ENCODE results near the gene ZNF841. TPM values are rescaled to one million over a fixed set of nuclear protein-coding genes. Genes with fewer than 3 reads are reported as not detected.
"Not testable (repeated sequence)": the region's sequence is repeated elsewhere in the genome, so short reads cannot be mapped to it uniquely, and the experiment has no call there.

The ZNF841 gene
- total RNA-seq, 1 donor from 2014 or later: 8.5 TPM

DNA sequence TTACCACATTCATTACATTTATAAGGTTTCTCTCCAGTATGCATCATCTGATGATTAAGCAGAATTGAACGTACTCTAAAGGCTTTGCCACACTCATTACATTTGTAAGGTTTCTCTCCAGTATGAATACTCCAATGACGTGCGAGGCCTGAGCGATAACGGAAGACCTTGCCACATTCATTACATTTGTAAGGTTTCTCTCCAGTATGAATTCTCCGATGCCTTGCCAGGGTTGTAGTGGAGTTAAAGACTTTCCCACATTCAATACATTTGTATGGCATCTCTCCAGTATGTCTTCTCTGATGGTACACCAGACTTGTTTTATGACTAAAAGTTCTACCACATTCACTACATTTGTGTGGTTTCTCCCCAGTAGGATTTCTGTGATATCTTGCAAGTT is 30.2 kb downstream of the ZNF841 start:
- DNase-seq: no peak
- intact Hi-C loops (cut with micrococcal nuclease): no loop called here
- Histone ChIP-seq H3K9me3 (replicated peaks) (peaks cover 100% of the 10 kb centered on the region), H3K27ac (replicated peaks) (no peak overlapping the region), H3K27me3 (ENCODE audit: low read depth) (no peaks in the 10 kb centered on the region), H3K4me1 (no peaks in the 10 kb centered on the region), H3K36me3 (peaks cover 96% of the 10 kb centered on the region), H3K4me3 (no peak overlapping the region)
- TF ChIP-seq CTCF (IDR thresholded peaks at IDR 0.05; ENCODE audit: borderline replicate concordance): no peak

GRCh38 chr19:52056480-52056879 is 39.1 kb downstream of the ZNF841 start:
- Histone ChIP-seq H3K36me3 (peaks cover 47% of the 10 kb centered on the region), H3K9me3 (replicated peaks) (peaks cover 98% of the 10 kb centered on the region)
- H3K4me1 ChIP-seq; DNase-seq; intact Hi-C loops (cut with micrococcal nuclease); H3K27me3 ChIP-seq (ENCODE audit: low read depth); H3K4me3 ChIP-seq; H3K27ac ChIP-seq (replicated peaks): not testable (repeated sequence)

- peaks cover 25% of the 10 kb centered on the region for H3K36me3 ChIP-seq
- H3K4me3 ChIP-seq; intact Hi-C loops (cut with micrococcal nuclease); H3K27ac ChIP-seq (replicated peaks); DNase-seq; H3K27me3 ChIP-seq (ENCODE audit: low read depth): not testable (repeated sequence)
- H3K9me3 ChIP-seq (replicated peaks): peaks cover 52% of the 10 kb centered on the region
- peaks cover 20% of the 10 kb centered on the region for H3K4me1 ChIP-seq
These were observed 43.8 kb downstream of the ZNF841 start for GRCh38 chr19:52051736-52052135.

DNA sequence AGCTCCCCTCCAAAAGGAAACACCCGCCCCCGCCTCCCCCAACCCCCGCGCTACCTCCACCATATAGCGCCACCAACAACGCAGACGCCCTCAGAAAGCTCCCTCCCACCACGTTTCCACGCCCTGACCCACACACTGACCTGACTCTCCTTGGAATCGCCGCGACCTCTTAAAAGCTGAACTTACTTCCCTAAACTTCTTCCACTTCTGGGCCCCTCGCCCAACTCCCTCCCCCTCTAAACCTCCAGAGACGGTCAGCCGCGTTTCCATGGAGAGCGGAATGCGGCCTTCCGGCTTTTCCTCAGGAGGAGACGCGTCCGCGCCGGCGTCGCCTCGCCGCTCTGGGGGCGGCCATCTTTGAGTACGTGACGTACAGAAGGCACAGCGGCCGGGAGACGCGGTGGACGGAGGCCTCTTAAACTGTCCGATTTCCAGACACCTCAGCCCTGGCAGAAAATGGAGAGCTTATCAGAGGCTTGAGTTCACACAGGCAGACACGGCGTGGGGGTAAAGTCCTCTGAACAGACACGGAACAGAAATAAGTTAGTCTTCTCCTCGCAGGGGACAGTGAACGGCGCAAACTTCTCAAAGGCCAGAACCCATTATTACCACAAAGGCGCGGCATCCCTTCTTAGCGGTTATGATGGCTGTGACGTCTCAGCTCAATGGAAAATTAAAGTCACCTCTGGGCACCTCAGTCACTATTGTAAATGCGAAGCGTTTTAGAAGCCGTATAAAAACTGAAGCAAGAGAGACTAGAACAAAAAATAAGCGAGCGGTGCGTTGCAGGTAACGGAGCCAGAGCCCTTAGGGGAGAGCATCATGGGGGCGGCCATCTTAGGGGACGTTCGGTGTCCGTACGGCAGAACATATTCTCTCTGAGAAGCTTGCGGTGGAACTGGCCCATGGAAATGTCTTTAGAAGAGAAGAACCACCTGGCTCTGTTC is 46.7 kb downstream of the ZNF841 start, which contains the start of gene ZNF432:
ZNF432 (minus strand) TSS at position 284 of the 947 bp plus-strand sequence. CDS start 1,970 bp downstream, outside the sequence.
- DNase-seq: peak; percentile 94
- H3K36me3 ChIP-seq: peaks cover 54% of the 10 kb centered on the region
- peaks cover 20% of the 10 kb centered on the region for H3K4me1 ChIP-seq
- peaks cover 39% of the 10 kb centered on the region for H3K9me3 ChIP-seq (replicated peaks)
- peak within 1 kb of the TSS; percentile 73 for H3K4me3 ChIP-seq
- H3K27me3 ChIP-seq (ENCODE audit: low read depth): no peaks in the 10 kb centered on the region
- no peak for TF ChIP-seq CTCF (IDR thresholded peaks at IDR 0.05; ENCODE audit: borderline replicate concordance)
- intact Hi-C loops (cut with micrococcal nuclease): no loop called here
- H3K27ac ChIP-seq (replicated peaks): peak within 1 kb of the TSS; percentile 97

- Histone ChIP-seq H3K27me3 (ENCODE audit: low read depth) (no peaks in the 10 kb centered on the region), H3K27ac (replicated peaks) (no peak overlapping the region), H3K4me3 (no peak overlapping the region), H3K4me1 (no peaks in the 10 kb centered on the region), H3K9me3 (replicated peaks) (peaks cover 93% of the 10 kb centered on the region), H3K36me3 (peaks cover 93% of the 10 kb centered on the region)
- TF ChIP-seq CTCF (IDR thresholded peaks at IDR 0.05; ENCODE audit: borderline replicate concordance): no peak
- no peak for DNase-seq
- intact Hi-C loops (cut with micrococcal nuclease): no loop called here
These were observed 56.4 kb downstream of the ZNF841 start for GRCh38 chr19:52039169-52039568.

DNA sequence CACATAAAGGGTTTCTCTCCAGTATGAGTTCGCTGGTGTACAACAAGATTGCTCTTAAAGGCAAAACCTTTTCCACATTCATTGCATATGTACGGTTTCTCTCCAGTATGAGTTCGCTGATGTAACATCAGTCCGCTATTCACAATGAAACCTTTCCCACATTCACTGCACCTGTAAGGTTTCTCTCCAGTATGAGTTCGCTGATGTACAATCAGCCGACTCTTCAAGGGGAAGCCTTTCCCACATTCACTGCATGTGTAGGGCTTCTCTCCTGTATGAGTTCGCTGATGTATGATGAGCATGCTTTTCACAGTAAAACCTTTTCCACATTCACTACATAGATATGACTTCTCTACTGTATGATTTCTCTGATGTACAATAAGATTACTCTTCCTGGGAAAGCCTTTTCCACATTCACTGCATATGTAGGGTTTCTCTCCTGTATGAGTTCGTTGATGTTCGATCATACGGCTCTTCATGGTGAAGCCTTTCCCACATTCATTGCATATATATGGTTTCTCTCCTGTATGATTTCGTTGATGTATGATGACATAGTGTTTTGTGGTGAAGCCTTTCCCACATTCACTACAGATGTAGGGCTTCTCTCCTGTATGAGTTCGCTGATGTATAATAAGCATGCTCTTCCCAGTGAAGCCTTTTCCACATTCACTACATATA is 61.4 kb downstream of the ZNF841 start:
- no peak for TF ChIP-seq CTCF (IDR thresholded peaks at IDR 0.05; ENCODE audit: borderline replicate concordance)
- H3K27ac ChIP-seq (replicated peaks): no peak overlapping the region
- H3K36me3 ChIP-seq: peaks cover 83% of the 10 kb centered on the region
- no peak for DNase-seq
- H3K4me1 ChIP-seq: no peaks in the 10 kb centered on the region
- H3K4me3 ChIP-seq: no peak overlapping the region
- H3K9me3 ChIP-seq (replicated peaks): peaks cover 91% of the 10 kb centered on the region
- intact Hi-C loops (cut with micrococcal nuclease): no loop called here
- no peaks in the 10 kb centered on the region for H3K27me3 ChIP-seq (ENCODE audit: low read depth)

All from left ventricle myocardium inferior (tissue), 1 donor.